K562 (cell line): ENCODE data around the gene PCMTD2.

ENCODE experiments used
- CAMTA2 ChIP-seq: fragments of 250-450 bp; sonication (Bioruptor Pico); conservative IDR thresholded peaks from 2 replicates; pipeline ENCODE4 v1.5.1; 2022
- CCAR2 ChIP-seq: fragments of 200-400 bp; formaldehyde crosslinking; IDR thresholded peaks from 2 replicates; pipeline ENCODE4 v1.6.1; 2017; ENCODE audit warnings: mild to moderate bottlenecking, low read depth, low read length
- EP300 ChIP-seq: IDR thresholded peaks from 2 replicates; pipeline ENCODE4 v1.6.1; 2012; ENCODE audit warnings: low read length, improper control_type of control experiment
- HDAC1 ChIP-seq, 2 experiments: fragments of 450-650 bp; IDR thresholded peaks; 2 replicates each; pipeline ENCODE4 v1.6.1; 2016 to 2017; ENCODE audit warnings: inconsistent platforms in 1 of 2, mild to moderate bottlenecking in 1 of 2, moderate library complexity in 1 of 2
- KDM1A ChIP-seq, 2 experiments: fragments of 450-650 bp; IDR thresholded peaks; 2 replicates each; pipeline ENCODE4 v1.6.1; 2016; ENCODE audit warnings: mild to moderate bottlenecking in 2 of 2
- NFYB ChIP-seq: IDR thresholded peaks from 2 replicates; pipeline ENCODE4 v1.6.1; 2011; ENCODE audit warnings: mild to moderate bottlenecking, moderate library complexity; ENCODE audit not compliant: insufficient read length; ENCODE audit errors: extremely low read depth
- PHF8 ChIP-seq: fragments of 200-600 bp; sonication (generic); IDR thresholded peaks from 2 replicates; pipeline ENCODE4 v1.6.1; 2012; ENCODE audit warnings: mixed run types, mild to moderate bottlenecking, inconsistent platforms, low read length, moderate library complexity, borderline replicate concordance
- POLR2A ChIP-seq: fragments of 450-650 bp; conservative IDR thresholded peaks from 2 replicates; pipeline ENCODE4 v1.6.1; 2016
- POLR2AphosphoS5 ChIP-seq: IDR thresholded peaks from 2 replicates; pipeline ENCODE4 v1.6.1; 2011; ENCODE audit warnings: mild to moderate bottlenecking, low read depth, low read length, moderate library complexity; ENCODE audit not compliant: control insufficient read depth, insufficient read depth
- REST ChIP-seq, 2 experiments: fragments of 450-650 bp; formaldehyde crosslinking in 1 of 2; IDR thresholded peaks; 2 replicates each; pipeline versions ENCODE4 v1.4.0 to v1.6.1; 2014 to 2020; ENCODE audit warnings: mild to moderate bottlenecking in 2 of 2, borderline replicate concordance in 1 of 2, low read depth in 1 of 2
- SMAD1 ChIP-seq: fragments of 150-350 bp; IDR thresholded peaks from 2 replicates; pipeline ENCODE4 v1.6.1; 2014; ENCODE audit warnings: low read length, low read depth; ENCODE audit not compliant: partially characterized antibody
- SPI1 ChIP-seq: IDR thresholded peaks from 2 replicates; pipeline ENCODE4 v1.6.1; 2011; ENCODE audit warnings: low read depth, low read length, control low read depth, borderline replicate concordance
- TAF1 ChIP-seq: IDR thresholded peaks from 2 replicates; pipeline ENCODE4 v1.6.1; 2011; ENCODE audit warnings: mild to moderate bottlenecking, low read length, moderate library complexity; ENCODE audit not compliant: insufficient read depth, control insufficient read depth, severe bottlenecking; ENCODE audit errors: extremely low read depth
- THRA ChIP-seq: fragments of 450-650 bp; IDR thresholded peaks from 2 replicates; pipeline ENCODE4 v1.6.1; 2017; ENCODE audit warnings: mild to moderate bottlenecking, moderate library complexity

- TF ChIP-seq THRA = no peak
- no peak for TF ChIP-seq NFYB
- TF ChIP-seq PHF8 = no peak
- TF ChIP-seq SMAD1 = no peak
- no peak for TF ChIP-seq POLR2A
- no peak for TF ChIP-seq POLR2AphosphoS5
- TF ChIP-seq CCAR2 = no peak
- no peak for TF ChIP-seq SPI1
- no peak for TF ChIP-seq REST (IDR thresholded peaks at IDR 0.05; ENCODE audit: borderline replicate concordance)
- no peak for TF ChIP-seq REST (CRISPR knock-in tag; IDR thresholded peaks at IDR 0.05; ENCODE audit: low read depth)
- TF ChIP-seq TAF1 = no peak
- no peak for TF ChIP-seq HDAC1 (IDR thresholded peaks at IDR 0.05)
- TF ChIP-seq CAMTA2 (CRISPR knock-in tag) = no peak
- no peak for TF ChIP-seq EP300
- TF ChIP-seq KDM1A (IDR thresholded peaks at IDR 0.05) = no peak
Observed at GRCh38 chr20:64264091-64264490, 8.5 kb downstream of the PCMTD2 start.
